ENCODE results near the gene LSAMP.

DNA sequence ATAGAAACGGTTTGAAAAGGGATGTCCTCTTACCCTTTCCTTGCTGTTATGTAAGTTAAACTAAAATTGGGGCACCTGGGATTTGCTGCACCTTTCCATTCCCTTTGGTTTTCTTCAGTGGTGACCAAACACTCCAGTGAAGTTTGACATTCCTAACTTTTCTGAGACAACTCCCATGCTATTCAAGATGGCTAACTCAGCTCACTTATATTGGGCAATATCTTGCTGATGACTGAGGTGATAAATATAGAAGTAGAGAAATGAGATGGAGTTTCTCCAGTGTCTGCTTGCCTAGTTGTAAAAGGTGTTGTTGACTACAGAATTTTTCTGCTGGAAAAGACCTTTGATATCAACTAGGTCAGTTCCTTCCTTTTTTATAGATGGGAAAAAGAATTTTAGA is 530.2 kb downstream of the LSAMP start:
- TF ChIP-seq, protein P1, sequence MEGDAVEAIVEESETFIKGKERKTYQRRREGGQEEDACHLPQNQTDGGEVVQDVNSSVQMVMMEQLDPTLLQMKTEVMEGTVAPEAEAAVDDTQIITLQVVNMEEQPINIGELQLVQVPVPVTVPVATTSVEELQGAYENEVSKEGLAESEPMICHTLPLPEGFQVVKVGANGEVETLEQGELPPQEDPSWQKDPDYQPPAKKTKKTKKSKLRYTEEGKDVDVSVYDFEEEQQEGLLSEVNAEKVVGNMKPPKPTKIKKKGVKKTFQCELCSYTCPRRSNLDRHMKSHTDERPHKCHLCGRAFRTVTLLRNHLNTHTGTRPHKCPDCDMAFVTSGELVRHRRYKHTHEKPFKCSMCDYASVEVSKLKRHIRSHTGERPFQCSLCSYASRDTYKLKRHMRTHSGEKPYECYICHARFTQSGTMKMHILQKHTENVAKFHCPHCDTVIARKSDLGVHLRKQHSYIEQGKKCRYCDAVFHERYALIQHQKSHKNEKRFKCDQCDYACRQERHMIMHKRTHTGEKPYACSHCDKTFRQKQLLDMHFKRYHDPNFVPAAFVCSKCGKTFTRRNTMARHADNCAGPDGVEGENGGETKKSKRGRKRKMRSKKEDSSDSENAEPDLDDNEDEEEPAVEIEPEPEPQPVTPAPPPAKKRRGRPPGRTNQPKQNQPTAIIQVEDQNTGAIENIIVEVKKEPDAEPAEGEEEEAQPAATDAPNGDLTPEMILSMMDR (IDR thresholded peaks at IDR 0.05): no peak
- no peak for TF ChIP-seq POLR2A (IDR thresholded peaks at IDR 0.05)
